Motor neuron (in vitro differentiated cells): ENCODE data around the gene ISG20. TPM values are rescaled to one million over a fixed set of nuclear protein-coding genes. Genes with fewer than 3 reads are reported as not detected.
A peak's percentile ranks its signal among the peaks of the same experiment; 100 is the strongest.

Experiments used
- ATAC-seq, 8 experiments: fragments of 200-7000 bp; cut with Tn5 transposase; replicated peaks in 6 of 8; 2 replicates each; pipeline ENCODE4 v1.8.0; 2021; ENCODE audit warnings: mild to moderate bottlenecking in 8 of 8, moderate library complexity in 8 of 8
- H3K27ac ChIP-seq, 2 donors: fragments of 250-450 bp; sonication (Bioruptor Pico); 2 replicates each; pipeline ENCODE4 v1.9.0; 2021; ENCODE audit warnings: antibody characterized with exemption in 2 of 2, mild to moderate bottlenecking in 2 of 2, moderate library complexity in 1 of 2
- H3K4me1 ChIP-seq, 2 donors: fragments of 250-450 bp; sonication (Bioruptor Pico); replicated peaks in 1 of 2; 2 replicates each; pipeline ENCODE4 v1.6.1; 2021; ENCODE audit warnings: antibody characterized with exemption in 2 of 2, mild to moderate bottlenecking in 2 of 2, moderate library complexity in 1 of 2
- H3K4me3 ChIP-seq, 5 donors: fragments of 250-450 bp; sonication (Bioruptor Pico); 2 replicates each; pipeline ENCODE4 v1.9.0; 2021; ENCODE audit warnings: antibody characterized with exemption in 5 of 5, mild to moderate bottlenecking in 5 of 5, moderate library complexity in 4 of 5
- WGBS, 10 experiments: fragments of 450-650 bp; shearing (Covaris generic); methylation state at CpG; one replicate each; pipeline ENCODE4 v1.0.0; 2022; 5-methylcytosine and 5-hydroxymethylcytosine counted together
- in situ Hi-C, 9 experiments: fragments of 400-800 bp; cut with MboI; loops; one replicate each; pipeline ENCODE4 v1.15.0; 2021; ENCODE audit warnings: low sequenced_read_pairs in 9 of 9, low pct_unique_long_range_greater_than_20kb in 2 of 9; ENCODE audit not compliant: unreplicated experiment in 9 of 9
- total RNA-seq, 8 experiments: library from RNA; unstranded; fragments of 300-600 nt; gene quantifications; 2 replicates each; pipeline versions ENCODE4 v1.2.3 to v1.2.4, GENCODE V29; 2022

Gene ISG20
- total RNA-seq, 8 experiments from 2014 or later = 0.69 to 12.9 (median 2.5) TPM

DNA sequence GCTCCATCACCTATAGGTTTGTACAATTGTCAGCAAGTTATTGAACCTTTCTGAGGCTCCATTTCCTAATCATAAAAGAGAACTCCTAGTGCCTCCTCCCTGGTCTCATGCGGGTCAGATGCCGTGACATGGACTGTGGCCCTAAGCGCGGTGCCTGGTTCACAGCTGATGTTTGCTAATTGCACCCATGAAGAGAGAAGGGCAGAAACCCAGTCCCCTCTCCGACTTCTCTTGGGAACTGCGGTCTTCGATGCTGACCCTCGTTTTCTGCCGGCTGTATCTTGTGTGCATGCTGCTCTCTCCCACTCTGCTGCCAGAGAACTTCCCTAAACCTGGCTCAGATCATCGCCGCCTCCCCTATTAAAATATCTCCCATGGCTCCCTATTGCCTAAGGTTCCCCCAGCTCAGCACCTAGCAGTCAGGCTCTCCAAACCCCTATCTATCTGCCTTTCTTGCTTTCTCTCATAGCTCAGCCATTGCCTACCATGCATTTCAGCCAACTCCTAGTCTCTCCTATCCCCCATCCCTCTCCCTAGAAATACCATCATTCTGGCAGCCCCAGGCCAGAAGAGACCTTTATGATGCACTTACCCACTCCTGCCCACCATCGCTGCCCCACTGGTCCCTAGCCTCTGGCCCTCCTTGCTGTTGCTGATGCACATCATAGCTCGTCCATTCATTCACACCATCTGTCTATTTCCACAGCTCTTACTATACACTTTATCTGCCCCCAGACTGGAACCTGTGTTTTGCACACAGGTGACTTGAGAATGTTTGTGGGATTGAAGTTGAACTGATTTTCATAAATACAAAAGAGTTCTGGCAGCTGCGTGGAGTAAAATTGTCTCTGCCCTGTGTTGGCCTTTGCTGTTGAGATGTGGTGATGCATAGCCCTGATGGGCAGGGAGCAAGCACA, 6.6 kb downstream of the ISG20 start:
- no peak overlapping the region for H3K27ac ChIP-seq
- no peak overlapping the region for H3K4me3 ChIP-seq
- in situ Hi-C loops = no loop called here
- no peak for ATAC-seq
- peaks cover 0 to 13% of the 10 kb centered on the region in 2 donors for H3K4me1 ChIP-seq
- 40 to 100% (median 89%) methylated on average over 1 to 11 of the region's 14 CpGs; no CpG with 5 or more reads in 3 of the 10 experiments for WGBS, 10 experiments

DNA sequence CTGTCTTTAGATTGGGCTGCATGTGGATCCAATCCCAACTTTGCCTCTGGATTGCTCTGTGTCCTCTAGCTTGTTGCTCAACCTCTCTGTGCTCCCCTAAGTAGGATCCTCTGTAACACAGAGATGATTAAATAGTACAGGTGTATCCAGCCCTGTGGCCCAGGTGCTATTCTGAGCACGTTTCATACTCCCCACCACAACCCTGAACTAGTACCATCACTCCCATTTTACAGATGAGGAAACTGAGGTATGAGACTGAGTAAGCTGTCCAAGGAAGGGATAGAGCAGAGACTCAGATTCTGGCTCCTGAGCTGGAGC, 7.2 kb downstream of the ISG20 start:
- 0 to 100% (median 83%) methylated on average over 1 of the region's 1 CpG; no CpG with 5 or more reads in 5 of the 10 experiments for WGBS, 10 experiments
- no peak overlapping the region for H3K27ac ChIP-seq
- in situ Hi-C loops = no loop called here

DNA sequence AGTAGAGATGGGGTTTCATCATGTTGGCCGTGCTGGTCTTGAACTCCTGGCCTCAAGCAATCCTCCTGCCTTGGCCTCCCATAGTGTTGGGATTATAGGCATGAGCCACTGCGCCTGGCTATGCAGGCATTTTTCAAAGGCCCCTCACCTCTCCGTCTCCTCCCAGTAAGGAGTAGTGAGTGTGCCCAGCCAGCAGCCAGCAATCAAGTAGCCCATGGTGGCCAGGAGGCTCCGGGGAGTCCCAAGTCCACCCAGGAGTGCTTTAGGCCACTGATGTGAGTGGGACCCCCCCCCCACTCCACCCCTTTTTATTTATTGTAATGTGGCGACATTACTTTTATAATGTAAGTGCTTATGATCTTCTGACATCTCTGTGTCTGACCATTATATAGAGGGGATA, 8.1 kb downstream of the ISG20 start:
- in situ Hi-C loops = no loop called here
- ATAC-seq = no peak

More for the DNA sequence above, 7.2 kb downstream of the ISG20 start:
- peaks cover 0 to 13% of the 10 kb centered on the region in 2 donors for H3K4me1 ChIP-seq
- H3K4me3 ChIP-seq = no peak overlapping the region
- ATAC-seq = no peak

GRCh38 chr15:88647351-88648105, 8.7 kb downstream of the ISG20 start:
- ATAC-seq = peak in 3 of 8 experiments; percentile 20 to 46 (median 46)
- Histone ChIP-seq H3K27ac (no peak overlapping the region), H3K4me3 (no peak overlapping the region), H3K4me1 (peaks cover 0 to 13% of the 10 kb centered on the region in 2 donors)
- in situ Hi-C loops = no loop called here
- WGBS, 10 experiments = 20 to 100% (median 86%) methylated on average over 1 to 7 of the region's 11 CpGs; no CpG with 5 or more reads in 1 of the 10 experiments

More for the DNA sequence above, 8.1 kb downstream of the ISG20 start:
- 40 to 100% methylated on average over 1 of the region's 5 CpGs; no CpG with 5 or more reads in 8 of the 10 experiments for WGBS, 10 experiments
- peaks cover 0 to 13% of the 10 kb centered on the region in 2 donors for H3K4me1 ChIP-seq
- H3K4me3 ChIP-seq = no peak overlapping the region
- H3K27ac ChIP-seq = no peak overlapping the region

- no peak overlapping the region for H3K4me3 ChIP-seq
- no peak overlapping the region for H3K27ac ChIP-seq
- WGBS, 10 experiments = 40 to 100% (median 60%) methylated on average over 1 to 6 of the region's 12 CpGs; no CpG with 5 or more reads in 7 of the 10 experiments
- in situ Hi-C loops = no loop called here
- H3K4me1 ChIP-seq = peaks cover 6 to 13% of the 10 kb centered on the region in 2 donors
- ATAC-seq = peak in 4 of 8 experiments; percentile 18 to 49 (median 18)
Measured at GRCh38 chr15:88648357-88649214, 9.8 kb downstream of the ISG20 start.

DNA sequence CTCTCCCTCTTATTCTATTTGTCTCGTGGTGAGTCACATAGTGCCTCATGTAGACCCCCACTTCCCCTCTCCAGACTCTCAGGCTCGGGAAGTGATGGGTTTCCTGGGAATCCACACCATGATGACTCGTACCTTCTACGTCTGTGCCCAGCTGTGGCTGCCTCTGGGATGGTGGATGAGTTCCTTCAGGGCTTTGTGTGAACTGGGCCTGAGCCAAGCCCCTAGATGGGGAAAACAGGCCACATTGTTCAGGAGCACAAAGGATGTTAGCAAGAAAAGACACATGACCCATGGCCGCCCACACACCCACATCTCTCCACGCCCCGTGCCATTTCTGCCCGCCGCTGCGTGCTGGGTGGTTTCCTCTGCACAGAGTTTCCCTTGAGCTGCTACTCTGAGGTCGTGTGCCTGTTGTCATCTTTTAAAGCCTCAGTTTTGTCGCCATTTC, 10.5 kb downstream of the ISG20 start:
- peak in 7 of 8 experiments; percentile 18 to 85 (median 76) for ATAC-seq
- H3K4me1 ChIP-seq = peaks cover 6 to 13% of the 10 kb centered on the region in 2 donors
- H3K4me3 ChIP-seq = no peak overlapping the region
- 8 to 69% (median 39%) methylated on average over 2 to 8 of the region's 12 CpGs; no CpG with 5 or more reads in 2 of the 10 experiments for WGBS, 10 experiments
- no peak overlapping the region for H3K27ac ChIP-seq
- in situ Hi-C loops = no loop called here

- WGBS, 10 experiments = 67 to 100% (median 75%) methylated on average over 2 to 6 of the region's 23 CpGs; no CpG with 5 or more reads in 5 of the 10 experiments
- Histone ChIP-seq H3K27ac (no peak overlapping the region), H3K4me1 (peaks cover 6 to 13% of the 10 kb centered on the region in 2 donors), H3K4me3 (no peak overlapping the region)
- in situ Hi-C loops = loop anchor here in 1 of 9 experiments (10.0 kb wide), 1 partner anchor 175 kb away; no protein-coding TSS in a partner anchor
- ATAC-seq = peak in 5 of 8 experiments; percentile 3 to 33 (median 23)
Measured at GRCh38 chr15:88649753-88650551, 11.1 kb downstream of the ISG20 start.

- 80 to 100% (median 98%) methylated on average over 1 to 7 of the region's 12 CpGs; no CpG with 5 or more reads in 1 of the 10 experiments for WGBS, 10 experiments
- in situ Hi-C loops = loop anchor here in 1 of 9 experiments (10.0 kb wide), 1 partner anchor 174 kb away; no protein-coding TSS in a partner anchor
- no peak for ATAC-seq
- Histone ChIP-seq H3K4me1 (peaks cover 6 to 13% of the 10 kb centered on the region in 2 donors), H3K27ac (no peak overlapping the region), H3K4me3 (no peak overlapping the region)
Measured at GRCh38 chr15:88650556-88650955, 11.7 kb downstream of the ISG20 start.

DNA sequence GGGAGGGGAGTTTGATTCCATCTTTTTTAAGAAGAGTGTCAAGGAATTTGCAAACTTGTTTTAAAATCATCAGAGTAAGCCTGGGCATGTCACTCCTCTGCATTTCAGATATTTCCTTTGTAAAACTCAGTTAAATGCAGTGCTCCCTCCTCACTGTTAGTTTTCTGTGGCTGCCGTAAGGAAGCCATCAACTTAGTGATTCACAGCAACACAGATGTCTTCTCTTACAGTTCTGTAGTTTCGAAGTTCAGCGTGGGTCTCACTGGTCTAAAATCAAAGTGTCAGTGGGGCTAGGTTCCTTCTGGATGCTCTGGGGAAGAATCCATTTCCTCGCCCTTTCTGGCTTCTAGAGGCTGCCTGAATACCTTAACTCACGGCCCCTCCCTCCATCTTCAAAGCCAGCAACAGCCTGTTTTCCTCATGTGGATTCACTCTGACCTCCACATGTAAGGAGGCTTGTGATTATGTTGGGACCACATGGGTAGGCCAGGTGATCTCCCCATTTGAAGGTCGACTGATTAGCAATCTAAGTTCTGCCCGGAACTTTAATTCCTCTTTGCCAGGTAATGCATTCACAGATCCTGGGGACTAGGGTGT, 12.4 kb downstream of the ISG20 start:
- Histone ChIP-seq H3K4me1 (peaks cover 6 to 13% of the 10 kb centered on the region in 2 donors), H3K27ac (no peak overlapping the region), H3K4me3 (no peak overlapping the region)
- WGBS, 10 experiments = 12 to 92% (median 77%) methylated on average over 2 to 7 of the region's 7 CpGs; no CpG with 5 or more reads in 2 of the 10 experiments
- in situ Hi-C loops = loop anchor here in 1 of 9 experiments (10.0 kb wide), 1 partner anchor 174 kb away; no protein-coding TSS in a partner anchor
- peak in 1 of 8 experiments; percentile 59 for ATAC-seq

DNA sequence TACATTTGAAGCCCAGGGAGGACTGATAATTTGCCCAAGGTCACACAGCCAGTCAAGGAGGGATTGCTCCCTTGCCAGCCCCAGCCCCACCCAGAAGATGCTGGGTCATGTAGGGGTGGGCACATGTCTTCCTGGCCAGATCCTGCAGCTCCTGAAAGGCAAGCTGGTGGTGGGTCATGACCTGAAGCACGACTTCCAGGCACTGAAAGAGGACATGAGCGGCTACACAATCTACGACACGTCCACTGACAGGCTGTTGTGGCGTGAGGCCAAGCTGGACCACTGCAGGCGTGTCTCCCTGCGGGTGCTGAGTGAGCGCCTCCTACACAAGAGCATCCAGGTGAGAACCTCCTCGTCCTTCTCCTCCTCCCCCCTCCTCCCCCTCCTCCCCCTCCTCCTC, 13.2 kb downstream of the ISG20 start:
- no peak for ATAC-seq
- Histone ChIP-seq H3K4me3 (no peak overlapping the region), H3K4me1 (peaks cover 6 to 13% of the 10 kb centered on the region in 2 donors), H3K27ac (no peak overlapping the region)
- 33 to 90% methylated on average over 1 to 4 of the region's 9 CpGs; no CpG with 5 or more reads in 8 of the 10 experiments for WGBS, 10 experiments
- in situ Hi-C loops = loop anchor here in 1 of 9 experiments (10.0 kb wide), 1 partner anchor 173 kb away; no protein-coding TSS in a partner anchor
